Stimulated activated CD8-positive, alpha-beta memory T cell treated with anti-CD3 and anti-CD28 coated beads, Interleukin-15, amount 100 ng/mL, for 1 hour (primary cell): ENCODE results near the gene DBR1.

ENCODE experiments used
- DNase-seq: peaks from one replicate; pipeline ENCODE4 v3.0.0-alpha.2; 2020; ENCODE audit warnings: low read depth

DBR1 gene, protein sequence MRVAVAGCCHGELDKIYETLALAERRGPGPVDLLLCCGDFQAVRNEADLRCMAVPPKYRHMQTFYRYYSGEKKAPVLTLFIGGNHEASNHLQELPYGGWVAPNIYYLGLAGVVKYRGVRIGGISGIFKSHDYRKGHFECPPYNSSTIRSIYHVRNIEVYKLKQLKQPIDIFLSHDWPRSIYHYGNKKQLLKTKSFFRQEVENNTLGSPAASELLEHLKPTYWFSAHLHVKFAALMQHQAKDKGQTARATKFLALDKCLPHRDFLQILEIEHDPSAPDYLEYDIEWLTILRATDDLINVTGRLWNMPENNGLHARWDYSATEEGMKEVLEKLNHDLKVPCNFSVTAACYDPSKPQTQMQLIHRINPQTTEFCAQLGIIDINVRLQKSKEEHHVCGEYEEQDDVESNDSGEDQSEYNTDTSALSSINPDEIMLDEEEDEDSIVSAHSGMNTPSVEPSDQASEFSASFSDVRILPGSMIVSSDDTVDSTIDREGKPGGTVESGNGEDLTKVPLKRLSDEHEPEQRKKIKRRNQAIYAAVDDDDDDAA

GRCh38 chr3:138174421-138175131 is at the start of gene DBR1:
Gene DBR1, minus strand, starts transcription at chr3:138174921. Its CDS starts 126 bp downstream, at chr3:138174795.
- peak; percentile 40 for DNase-seq

GRCh38 chr3:138222942-138223287 is 48.2 kb upstream of the DBR1 start:
- no peak for DNase-seq

GRCh38 chr3:138222131-138222941 is 47.6 kb upstream of the DBR1 start:
- DNase-seq: no peak

GRCh38 chr3:138220788-138221187 is 46.1 kb upstream of the DBR1 start:
- no peak for DNase-seq

GRCh38 chr3:138220242-138220641 is 45.5 kb upstream of the DBR1 start:
- DNase-seq: no peak

GRCh38 chr3:138219255-138219654 is 44.5 kb upstream of the DBR1 start:
- no peak for DNase-seq

- no peak for DNase-seq
Observed at GRCh38 chr3:138213398-138214085, 38.8 kb upstream of the DBR1 start.

GRCh38 chr3:138210528-138210927 is 35.8 kb upstream of the DBR1 start:
- DNase-seq: no peak

GRCh38 chr3:138206196-138206595 is 31.5 kb upstream of the DBR1 start:
- DNase-seq: no peak

DNA sequence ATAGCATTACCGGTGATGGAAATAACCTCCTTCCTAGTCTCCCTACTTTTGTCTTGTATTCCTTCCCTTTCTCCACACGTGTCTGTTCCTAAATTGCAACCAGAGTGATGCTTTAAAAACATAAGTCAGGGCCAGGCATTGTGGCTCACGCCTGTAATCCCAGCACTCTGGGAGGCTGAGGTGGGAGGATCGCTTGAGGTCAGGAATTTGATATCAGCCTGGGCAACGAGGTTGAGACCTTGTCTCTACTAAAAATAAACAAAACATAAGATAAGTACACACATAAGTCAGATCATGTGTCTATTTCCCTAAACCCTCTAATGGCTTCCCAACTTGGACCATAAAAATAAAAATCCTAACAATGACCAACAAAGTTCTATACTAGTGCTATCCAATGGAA is 30.8 kb upstream of the DBR1 start:
- DNase-seq: no peak

DNA sequence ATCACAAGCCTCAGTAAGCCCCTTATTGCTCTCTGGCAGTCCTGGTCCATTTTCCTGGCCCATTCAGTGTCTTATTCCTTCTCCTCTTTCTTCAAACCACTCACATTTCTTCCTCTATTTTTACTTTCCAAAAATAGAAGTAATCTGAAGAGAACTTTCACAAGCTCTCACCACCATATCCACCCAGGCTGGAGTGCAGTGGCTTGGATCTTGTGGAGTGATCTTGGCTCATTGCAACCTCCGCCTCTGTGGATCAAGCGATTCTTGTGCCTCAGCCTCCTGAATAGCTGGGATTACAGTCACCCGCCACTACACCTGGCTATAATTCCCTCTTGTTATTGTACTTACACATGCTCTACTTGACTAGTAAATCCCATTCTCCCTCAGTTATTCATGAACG is 29.2 kb upstream of the DBR1 start:
- DNase-seq: no peak

- DNase-seq: no peak
Observed at GRCh38 chr3:138202945-138203701, 28.4 kb upstream of the DBR1 start.

GRCh38 chr3:138200424-138200823 is 25.7 kb upstream of the DBR1 start:
- no peak for DNase-seq

GRCh38 chr3:138199851-138200250 is 25.1 kb upstream of the DBR1 start:
- DNase-seq: no peak

GRCh38 chr3:138197524-138197923 is 22.8 kb upstream of the DBR1 start:
- DNase-seq: no peak

GRCh38 chr3:138197058-138197457 is 22.3 kb upstream of the DBR1 start:
- no peak for DNase-seq

DNA sequence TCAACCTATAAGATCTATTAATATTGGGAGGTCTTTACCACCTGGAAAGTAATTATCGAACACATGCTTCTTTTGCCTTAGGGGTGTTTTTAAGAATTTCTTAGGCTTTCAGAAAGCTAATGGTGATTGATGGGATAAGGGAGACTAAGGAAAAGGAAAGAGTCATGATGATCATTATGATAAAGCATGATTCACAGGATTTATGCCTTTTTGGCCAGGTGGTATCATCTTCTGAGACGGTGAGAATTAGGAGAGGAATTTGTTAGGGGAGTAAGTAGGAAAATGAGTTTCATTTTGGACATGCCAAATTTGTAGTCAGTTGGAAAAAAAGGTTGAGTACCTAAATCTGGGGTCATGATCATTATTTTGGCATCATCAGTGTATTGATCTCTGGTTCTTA is 21.3 kb upstream of the DBR1 start:
- no peak for DNase-seq

GRCh38 chr3:138195481-138195880 is 20.8 kb upstream of the DBR1 start:
- DNase-seq: no peak

DNA sequence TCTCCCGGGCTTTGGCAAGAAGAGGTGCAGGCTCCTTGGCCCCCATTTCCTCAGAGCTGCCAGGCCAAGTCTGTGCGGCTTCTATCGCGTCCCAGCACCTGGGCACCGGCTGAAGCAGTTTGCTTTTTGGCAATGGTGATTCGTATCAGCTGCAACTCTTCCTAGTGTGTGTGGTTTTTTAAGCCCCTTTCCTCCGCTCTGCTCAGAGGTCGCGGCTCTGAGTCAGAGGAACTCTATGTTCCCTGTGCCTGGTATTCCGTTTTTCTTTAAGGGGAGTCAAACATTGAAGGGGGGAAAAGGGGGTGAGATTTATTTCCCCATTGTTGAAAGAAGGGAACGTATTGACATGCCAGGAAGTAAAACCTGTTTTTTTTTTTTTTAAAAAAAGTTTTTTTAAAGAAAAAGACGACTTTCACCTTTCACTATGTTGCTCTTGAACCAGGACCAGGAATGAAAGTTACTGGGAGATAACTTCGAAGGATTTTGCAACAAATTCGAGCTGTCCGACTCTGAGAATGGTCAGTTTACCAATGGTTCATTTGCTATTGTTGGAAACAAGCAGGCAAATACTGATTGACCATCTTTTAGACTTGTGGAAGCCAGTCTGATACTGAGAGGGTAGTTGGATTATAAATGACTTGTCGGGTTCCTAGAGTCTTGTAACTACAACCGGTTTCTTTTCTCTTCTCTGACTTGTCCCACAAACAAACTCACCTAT is 13.5 kb upstream of the DBR1 start:
- DNase-seq: no peak

DNA sequence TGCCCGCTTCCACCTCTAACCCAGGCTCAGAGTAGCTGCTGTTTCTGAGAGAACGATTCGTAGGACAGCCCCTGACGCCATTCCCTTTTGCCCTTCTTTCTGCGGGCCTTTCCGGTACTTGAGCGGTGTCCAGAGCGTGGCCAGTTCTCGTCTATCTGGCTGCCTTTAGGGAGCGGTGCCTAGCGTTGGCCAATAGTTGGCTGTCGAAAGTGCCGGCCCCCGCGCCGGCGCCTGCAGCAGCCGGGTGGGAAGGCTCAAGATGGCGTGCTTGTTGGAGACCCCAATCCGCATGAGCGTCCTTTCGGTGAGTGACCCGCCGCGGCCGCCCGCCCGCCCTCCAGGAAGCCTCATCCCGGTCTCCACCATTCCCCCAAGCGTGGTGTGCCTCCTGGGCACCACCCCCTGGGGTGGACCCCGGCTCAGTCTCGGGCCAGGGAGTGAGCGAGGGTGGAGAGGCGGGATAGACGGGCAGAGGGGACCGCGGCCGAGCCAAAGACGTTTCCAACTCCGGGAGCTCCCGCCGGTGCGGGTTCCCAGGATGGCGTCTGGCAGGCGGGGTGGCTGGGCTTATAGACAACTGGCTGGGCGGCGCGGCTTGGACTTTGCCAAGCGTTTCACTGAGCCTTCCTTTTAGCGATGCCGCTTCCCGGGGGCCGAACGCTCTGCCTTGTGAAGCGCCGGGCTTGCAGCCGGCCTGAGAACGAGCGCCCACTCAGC is 12.7 kb upstream of the DBR1 start, which contains the start of gene ARMC8:
Gene ARMC8, plus strand, starts transcription at position 6 of the 717 bp plus-strand sequence. Its CDS starts 254 bp downstream, at position 260.
- no peak for DNase-seq
